ENCODE measurements around the gene RHEB. TPM values are rescaled to one million over a fixed set of nuclear protein-coding genes. Genes with fewer than 3 reads are reported as not detected.
A peak's percentile ranks its signal among the peaks of the same experiment; 100 is the strongest.

RHEB gene
- total RNA-seq, 4 donors from 2014 or later: 37.1 to 82.6 (median 54.4) TPM

GRCh38 chr7:151495360-151495759 lies 24.3 kb downstream of the RHEB start:
- no peak for TF ChIP-seq CTCF (IDR thresholded peaks at IDR 0.05)
- no peak for TF ChIP-seq POLR2A (IDR thresholded peaks at IDR 0.05)
- DNase-seq: no peak
- intact Hi-C loops (cut with DNase I): no loop called here
- Histone ChIP-seq H3K27me3 (no peaks in the 10 kb centered on the region), H3K27ac (no peak overlapping the region), H3K9me3 (no peaks in the 10 kb centered on the region), H3K4me3 (no peak overlapping the region), H3K4me1 (peaks cover 0 to 84% (median 23%) of the 10 kb centered on the region in 3 donors), H3K36me3 (peaks cover 0 to 9% (median under 1%) of the 10 kb centered on the region in 3 donors)
- 90 to 100% methylated on average over 2 of the region's 2 CpGs for WGBS, 2 donors

- Histone ChIP-seq H3K4me3 (no peak overlapping the region), H3K9me3 (no peaks in the 10 kb centered on the region), H3K27me3 (no peaks in the 10 kb centered on the region), H3K27ac (peak overlapping the region in 2 of 4 donors; percentile 18 to 23), H3K4me1 (peaks cover 0 to 90% (median 28%) of the 10 kb centered on the region in 3 donors), H3K36me3 (peaks cover 5 to 17% (median 6%) of the 10 kb centered on the region in 3 donors)
- no peak for TF ChIP-seq CTCF (IDR thresholded peaks at IDR 0.05)
- no peak for TF ChIP-seq POLR2A (IDR thresholded peaks at IDR 0.05)
- WGBS, 2 donors: 54 to 58% methylated on average over 13 of the region's 13 CpGs
- intact Hi-C loops (cut with DNase I): no loop called here
- no peak for DNase-seq
These were observed 25.1 kb downstream of the RHEB start for GRCh38 chr7:151494298-151495284.

GRCh38 chr7:151493083-151493482 lies 26.6 kb downstream of the RHEB start:
- intact Hi-C loops (cut with DNase I): no loop called here
- Histone ChIP-seq H3K4me1 (peaks cover 0 to 78% (median 24%) of the 10 kb centered on the region in 3 donors), H3K36me3 (peaks cover 5 to 32% (median 6%) of the 10 kb centered on the region in 3 donors), H3K27ac (peak overlapping the region in 1 of 4 donors; percentile 23), H3K4me3 (no peak overlapping the region), H3K9me3 (no peaks in the 10 kb centered on the region), H3K27me3 (no peaks in the 10 kb centered on the region)
- DNase-seq: no peak
- 94 to 95% methylated on average over 2 to 8 of the region's 8 CpGs for WGBS, 2 donors
- TF ChIP-seq CTCF (IDR thresholded peaks at IDR 0.05): no peak
- TF ChIP-seq POLR2A (IDR thresholded peaks at IDR 0.05): no peak

- Histone ChIP-seq H3K4me3 (no peak overlapping the region), H3K9me3 (no peaks in the 10 kb centered on the region), H3K4me1 (peaks cover 0 to 76% (median 28%) of the 10 kb centered on the region in 3 donors), H3K36me3 (peaks cover 5 to 40% (median 6%) of the 10 kb centered on the region in 3 donors), H3K27me3 (no peaks in the 10 kb centered on the region), H3K27ac (peak overlapping the region in 1 of 4 donors; percentile 9)
- intact Hi-C loops (cut with DNase I): no loop called here
- no peak for DNase-seq
- WGBS, 2 donors: 70 to 71% methylated on average over 3 of the region's 3 CpGs
- TF ChIP-seq POLR2A (IDR thresholded peaks at IDR 0.05) (no peak), CTCF (IDR thresholded peaks at IDR 0.05) (no peak)
These were observed 27.8 kb downstream of the RHEB start for GRCh38 chr7:151491859-151492258.

Measured in esophagus squamous epithelium (tissue), 5 donors.